Smooth muscle cell of the pulmonary artery (primary cell): ENCODE results near the gene UGT3A2. TPM values are rescaled to one million over a fixed set of nuclear protein-coding genes. Genes with fewer than 3 reads are reported as not detected.

Experiments used
- total RNA-seq: library from RNA; depleted of rRNA; stranded (reverse); fragments of >200 nt; gene quantifications from 2 replicates; pipeline ENCODE4 v1.2.3, GENCODE V29; 2014

UGT3A2 gene
- total RNA-seq = not detected in 2 replicates

DNA sequence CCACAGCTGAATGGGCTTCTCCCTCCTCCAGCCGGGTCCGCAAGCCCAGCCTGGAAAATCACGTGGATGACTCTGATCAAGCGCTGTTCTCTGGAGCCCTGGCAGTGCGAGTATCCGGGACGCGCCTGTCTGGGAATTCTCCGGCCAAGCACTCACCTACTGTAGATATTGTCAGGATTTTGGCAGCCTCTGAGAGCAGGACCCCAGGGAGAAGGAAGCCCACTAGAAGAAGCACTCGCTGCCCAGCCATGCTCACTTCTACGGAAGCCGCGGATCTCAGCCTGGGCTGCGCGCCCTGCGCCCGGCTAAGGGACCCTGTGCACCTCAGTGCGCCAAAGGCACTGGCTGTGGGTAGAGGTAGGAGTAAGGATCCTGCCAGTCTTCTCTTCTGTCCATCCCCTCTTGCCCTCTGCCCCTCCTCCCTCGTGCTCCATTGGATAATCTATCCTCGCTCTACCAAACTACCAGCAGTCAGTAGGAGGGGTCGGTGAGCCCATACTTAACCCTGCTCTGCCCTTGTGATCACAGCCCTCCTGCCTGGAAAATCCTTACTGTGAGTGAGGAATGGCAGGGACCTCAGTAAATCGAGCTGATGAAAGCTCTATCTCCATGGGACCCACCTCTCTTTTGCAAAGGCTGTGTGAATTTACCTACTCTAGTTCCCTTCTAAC lies at the start of gene UGT3A2:
TSS of gene UGT3A2 (minus strand) at position 343 of the 671 bp plus-strand sequence. CDS start at position 250, 93 bp downstream.

GRCh38 chr5:35990941-35991611 lies 75.6 kb downstream of the UGT3A2 start, which contains the start of gene UGT3A1:
Gene UGT3A1, minus strand, starts transcription at chr5:35991390. Its CDS starts 150 bp downstream, at chr5:35991240.

Other genes starting within 250 kb of the UGT3A2 start
- gene IL7R, start 210.0 kb downstream of the UGT3A2 start, total RNA-seq = 5.4 and 9.8 TPM in 2 replicates
- 0.07 TPM in 1 of 2 replicates, not detected in the other for gene CAPSL, start 128.3 kb downstream of the UGT3A2 start, total RNA-seq
- not detected in 2 replicates for gene UGT3A1, start 75.5 kb downstream of the UGT3A2 start, total RNA-seq
- gene LMBRD2, start 85.0 kb upstream of the UGT3A2 start, total RNA-seq = 22.1 and 24.5 TPM in 2 replicates
- 18.2 and 20.1 TPM in 2 replicates for gene SKP2, start 85.2 kb upstream of the UGT3A2 start, total RNA-seq
- 36.3 and 38.8 TPM in 2 replicates for gene NADK2, start 175.0 kb upstream of the UGT3A2 start, total RNA-seq
- 0.07 TPM in 2 replicates for gene RANBP3L, start 235.0 kb upstream of the UGT3A2 start, total RNA-seq